PC-9 (cell line): ENCODE measurements around the gene THY1.

Experiments
- EZH2 ChIP-seq: fragments of 200-600 bp; sonication (generic); IDR thresholded peaks from 2 replicates; pipeline ENCODE4 v1.8.0; 2017; ENCODE audit warnings: antibody characterized with exemption, low read depth
- TF ChIP-seq, protein P1 (sequence below): fragments of 200-600 bp; sonication (generic); conservative IDR thresholded peaks from 2 replicates; pipeline ENCODE4 v1.6.1; 2017; ENCODE audit warnings: mixed run types, antibody characterized with exemption, mild to moderate bottlenecking, moderate library complexity

DNA sequence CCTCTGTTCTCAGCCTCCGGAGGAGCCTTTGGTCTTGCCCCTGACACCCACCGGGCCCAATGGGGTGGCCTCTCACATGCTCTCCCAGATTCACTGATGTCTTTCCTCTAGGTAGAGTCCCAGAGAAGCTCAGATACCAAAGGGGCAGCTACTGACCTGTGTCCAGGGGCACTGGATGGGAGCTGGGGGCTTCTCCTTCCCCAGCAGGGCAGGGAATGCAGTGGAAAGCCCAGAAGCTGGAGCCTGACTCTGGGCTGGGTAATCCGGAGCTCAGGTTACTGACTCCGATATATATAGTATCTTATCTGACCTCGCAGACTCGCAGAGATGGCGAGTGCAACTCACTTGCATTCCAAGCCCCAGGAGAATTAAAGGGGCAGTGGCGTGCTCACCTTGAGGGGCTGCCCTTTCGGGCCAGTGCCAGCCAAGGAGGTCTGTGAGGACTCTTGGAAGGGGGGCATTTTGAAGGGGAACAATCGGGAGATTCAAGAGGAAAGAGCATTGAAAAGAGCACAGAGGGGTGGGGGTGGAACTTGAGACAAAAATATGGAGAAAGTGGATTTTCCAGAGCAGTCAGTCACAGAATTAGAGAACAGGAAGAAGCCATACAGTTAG, 44.0 kb downstream of the THY1 start:
- no peak for TF ChIP-seq EZH2
- TF ChIP-seq, protein P1, sequence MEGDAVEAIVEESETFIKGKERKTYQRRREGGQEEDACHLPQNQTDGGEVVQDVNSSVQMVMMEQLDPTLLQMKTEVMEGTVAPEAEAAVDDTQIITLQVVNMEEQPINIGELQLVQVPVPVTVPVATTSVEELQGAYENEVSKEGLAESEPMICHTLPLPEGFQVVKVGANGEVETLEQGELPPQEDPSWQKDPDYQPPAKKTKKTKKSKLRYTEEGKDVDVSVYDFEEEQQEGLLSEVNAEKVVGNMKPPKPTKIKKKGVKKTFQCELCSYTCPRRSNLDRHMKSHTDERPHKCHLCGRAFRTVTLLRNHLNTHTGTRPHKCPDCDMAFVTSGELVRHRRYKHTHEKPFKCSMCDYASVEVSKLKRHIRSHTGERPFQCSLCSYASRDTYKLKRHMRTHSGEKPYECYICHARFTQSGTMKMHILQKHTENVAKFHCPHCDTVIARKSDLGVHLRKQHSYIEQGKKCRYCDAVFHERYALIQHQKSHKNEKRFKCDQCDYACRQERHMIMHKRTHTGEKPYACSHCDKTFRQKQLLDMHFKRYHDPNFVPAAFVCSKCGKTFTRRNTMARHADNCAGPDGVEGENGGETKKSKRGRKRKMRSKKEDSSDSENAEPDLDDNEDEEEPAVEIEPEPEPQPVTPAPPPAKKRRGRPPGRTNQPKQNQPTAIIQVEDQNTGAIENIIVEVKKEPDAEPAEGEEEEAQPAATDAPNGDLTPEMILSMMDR: no peak
